Kasumi-1 (cell line): Measurements from ENCODE around the gene SRGAP2C.
"Not testable (repeated sequence)": the region's sequence is repeated elsewhere in the genome, so short reads cannot be mapped to it uniquely, and the experiment has no call there.

Source experiments
- DNase-seq, 2 experiments: peaks; one replicate each; lab custom pipeline; 2025; lab: John Stamatoyannopoulos, UW

Gene SRGAP2C

DNA sequence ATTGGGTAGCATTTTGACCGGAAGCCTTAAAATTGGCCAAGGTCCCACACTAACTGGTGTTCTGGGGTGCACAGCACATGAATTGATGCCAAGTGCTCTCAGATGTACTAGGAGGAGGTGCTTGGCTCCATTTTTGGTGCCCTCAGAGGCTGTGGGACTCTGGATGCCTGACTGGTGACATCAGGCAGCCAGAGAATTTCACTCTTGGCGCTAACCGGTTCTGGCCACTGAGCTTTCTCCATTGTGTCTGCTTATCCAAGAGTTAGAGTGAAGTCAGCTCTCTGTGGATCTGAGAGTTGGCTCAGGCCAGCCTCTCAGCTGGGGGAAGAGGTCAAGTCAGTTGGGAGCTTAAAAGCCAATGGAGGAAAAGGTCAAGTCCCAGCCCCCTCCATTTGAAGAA is 200.4 kb downstream of the SRGAP2C start:
- DNase-seq = not testable (repeated sequence)

DNA sequence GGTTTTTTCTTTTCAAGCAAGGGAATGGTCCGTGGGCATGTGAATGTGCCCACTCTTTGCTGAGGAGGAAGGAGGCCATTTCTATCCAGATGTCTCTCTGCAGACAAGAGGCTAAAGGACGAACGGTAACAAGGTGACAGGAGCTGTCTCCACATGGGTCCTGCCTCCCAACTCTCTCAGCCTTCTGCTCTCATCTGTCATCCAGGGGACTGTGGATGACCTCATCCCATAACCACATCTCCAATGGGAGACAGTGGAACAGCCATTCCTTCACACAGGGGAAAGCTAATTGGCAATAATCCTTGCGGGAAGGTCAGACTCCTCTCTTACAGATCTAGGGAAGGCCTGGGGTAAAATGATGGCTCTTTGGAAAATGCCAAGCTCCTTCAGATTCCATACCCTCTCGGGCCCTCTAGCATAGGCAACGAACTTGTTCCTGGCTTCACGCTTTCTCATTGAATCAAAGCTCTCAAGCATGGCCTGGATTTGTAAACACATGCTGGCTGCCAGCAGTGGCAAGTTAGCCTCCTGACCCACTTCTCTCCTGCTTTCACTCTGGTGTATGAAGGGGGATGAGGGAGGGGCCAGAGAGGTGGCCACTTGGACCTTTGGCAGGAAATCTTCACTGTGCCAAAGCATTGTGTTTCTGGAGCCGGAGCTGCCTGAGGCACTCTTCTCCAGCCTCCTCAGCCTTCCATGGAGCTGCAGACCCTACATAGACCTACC is 201.0 kb downstream of the SRGAP2C start:
- DNase-seq = not testable (repeated sequence)

DNA sequence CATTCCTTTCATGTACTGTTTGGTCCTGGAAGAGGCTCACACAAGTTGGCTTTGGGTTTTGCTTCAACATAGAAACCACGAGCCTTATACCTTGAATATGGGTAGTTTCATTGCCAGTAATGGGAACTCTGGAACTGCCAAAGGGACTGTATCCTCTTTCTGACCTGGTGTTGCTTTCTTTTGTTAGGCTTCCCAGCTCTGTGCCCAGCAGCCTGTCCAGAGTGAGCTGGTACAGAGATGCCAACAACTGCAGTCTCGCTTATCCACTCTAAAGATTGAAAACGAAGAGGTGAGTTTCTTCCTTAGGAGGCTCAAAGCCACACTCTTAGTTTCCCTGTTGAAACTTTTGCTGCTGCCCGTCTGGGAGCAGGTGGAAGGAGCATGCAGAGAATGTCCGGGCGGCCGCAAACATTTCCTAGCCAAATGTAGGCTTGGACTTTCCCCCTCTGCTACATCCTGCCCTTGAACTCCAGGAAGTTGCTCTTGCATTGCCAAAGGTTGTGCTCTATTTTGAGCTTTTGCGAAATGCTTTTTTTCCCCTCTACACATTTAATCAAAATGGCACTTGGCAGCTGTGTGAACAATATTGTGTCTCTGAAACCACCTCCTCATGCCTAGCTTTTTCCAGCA is 201.7 kb downstream of the SRGAP2C start:
- DNase-seq = not testable (repeated sequence)

DNA sequence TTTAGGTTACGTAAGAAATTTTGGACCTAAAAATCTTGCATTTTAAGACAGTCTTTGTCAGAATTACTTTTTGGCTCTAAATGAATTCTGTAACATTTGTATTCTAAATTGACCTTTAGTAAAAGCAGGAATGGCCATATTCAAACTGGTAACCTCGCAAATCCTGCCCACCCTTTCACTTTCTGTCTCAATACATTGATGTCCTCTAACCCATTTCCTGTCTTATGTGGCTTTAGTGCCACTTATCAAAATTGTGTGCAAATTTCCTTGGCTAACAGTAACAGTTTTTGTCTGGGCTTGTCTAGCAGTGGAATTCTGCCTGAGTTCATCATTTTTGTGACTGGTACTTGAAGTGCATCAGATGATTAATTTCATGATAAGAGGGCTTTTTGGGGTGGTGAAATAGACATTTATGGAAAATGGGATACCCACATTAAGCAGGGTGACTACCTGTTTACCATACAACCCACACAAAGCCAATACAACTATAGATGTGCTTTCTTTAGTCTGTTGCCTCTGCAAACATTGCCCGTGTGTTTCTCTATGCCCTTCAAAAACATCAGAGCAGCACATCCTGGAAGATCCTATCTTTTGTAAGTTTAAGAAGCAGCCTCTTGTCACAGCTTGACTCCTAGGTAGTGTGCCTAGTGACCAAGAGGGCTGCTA is 205.3 kb downstream of the SRGAP2C start:
- not testable (repeated sequence) for DNase-seq

DNA sequence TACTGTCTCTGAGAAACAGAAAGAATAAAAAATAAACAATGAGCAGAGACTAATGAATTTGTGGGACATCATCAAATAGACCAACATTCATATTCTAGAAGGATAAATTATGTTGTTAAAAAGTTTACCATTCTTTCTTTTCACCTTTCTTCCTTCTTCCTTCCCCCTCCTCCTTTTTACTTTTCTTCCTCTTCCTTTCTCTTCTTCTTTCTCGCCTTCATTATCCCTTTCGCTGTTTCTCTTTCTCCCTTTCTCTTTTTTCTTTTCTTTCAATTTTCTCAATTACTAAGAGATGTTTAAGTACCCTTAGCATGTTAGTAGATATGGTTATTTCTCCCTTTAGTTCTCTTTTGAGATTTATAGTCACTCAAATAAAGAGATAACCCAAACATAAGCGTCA is 207.4 kb downstream of the SRGAP2C start:
- DNase-seq = not testable (repeated sequence)

DNA sequence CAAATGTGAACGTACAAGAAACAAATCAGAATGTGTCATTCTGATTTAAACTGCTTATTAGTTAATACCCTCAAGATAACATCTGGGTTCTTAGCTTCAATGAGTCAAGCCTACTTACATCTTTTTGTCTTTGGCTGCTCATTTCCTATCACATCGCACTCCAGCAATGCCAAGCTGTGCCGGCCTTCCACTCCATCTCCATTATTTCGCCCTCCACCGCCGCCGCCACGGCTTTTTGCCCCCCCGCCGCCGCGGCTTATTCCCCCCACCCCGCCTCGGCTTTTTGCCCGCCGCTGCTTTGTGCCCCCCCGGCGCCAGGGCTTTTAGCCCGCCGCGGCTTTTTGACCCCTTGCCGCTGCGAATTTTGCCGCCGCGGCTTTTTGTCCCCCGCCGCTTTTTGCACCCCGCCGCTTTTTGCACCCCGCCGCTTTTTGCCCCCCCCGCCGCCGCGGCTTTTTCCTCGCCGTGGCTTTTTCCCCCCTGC is 211.0 kb downstream of the SRGAP2C start:
- not testable (repeated sequence) for DNase-seq

DNA sequence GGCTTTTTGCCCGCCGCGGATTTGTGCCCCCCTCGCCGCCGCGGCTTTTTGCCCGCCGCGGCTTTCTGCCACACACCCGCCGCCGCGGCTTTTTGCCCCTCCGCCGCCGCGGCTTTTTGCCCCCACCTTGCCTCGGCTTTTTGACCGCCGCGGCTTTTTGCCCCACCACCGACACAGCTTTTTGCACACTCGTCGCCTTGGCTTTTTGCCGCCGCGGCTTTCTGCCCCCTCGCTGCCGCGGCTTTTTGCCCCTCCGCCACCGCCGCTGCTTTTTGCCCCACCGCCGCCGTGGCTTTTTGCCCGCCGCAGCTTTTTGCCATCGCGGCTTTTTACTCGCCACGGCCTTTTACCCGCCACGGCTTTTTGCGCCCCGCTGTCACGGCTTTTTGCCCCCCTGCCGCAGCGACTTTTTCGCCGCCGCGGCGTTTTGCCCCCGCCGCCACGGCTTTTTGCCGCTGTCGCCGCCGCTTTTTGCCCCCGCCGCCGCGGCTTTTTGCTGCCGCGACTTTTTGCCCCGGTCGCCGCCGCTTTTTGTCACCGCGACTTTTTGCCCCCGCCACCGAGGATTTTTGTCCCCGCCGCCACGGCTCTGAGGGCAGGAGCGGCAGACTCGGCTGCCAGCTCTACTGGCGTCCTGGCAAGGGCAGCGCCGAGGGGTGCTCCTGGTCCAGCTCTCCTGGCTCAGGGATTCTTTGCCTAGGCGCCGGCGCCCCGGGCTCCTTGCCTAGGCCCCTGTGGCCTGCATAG is 211.7 kb downstream of the SRGAP2C start:
- not testable (repeated sequence) for DNase-seq

DNA sequence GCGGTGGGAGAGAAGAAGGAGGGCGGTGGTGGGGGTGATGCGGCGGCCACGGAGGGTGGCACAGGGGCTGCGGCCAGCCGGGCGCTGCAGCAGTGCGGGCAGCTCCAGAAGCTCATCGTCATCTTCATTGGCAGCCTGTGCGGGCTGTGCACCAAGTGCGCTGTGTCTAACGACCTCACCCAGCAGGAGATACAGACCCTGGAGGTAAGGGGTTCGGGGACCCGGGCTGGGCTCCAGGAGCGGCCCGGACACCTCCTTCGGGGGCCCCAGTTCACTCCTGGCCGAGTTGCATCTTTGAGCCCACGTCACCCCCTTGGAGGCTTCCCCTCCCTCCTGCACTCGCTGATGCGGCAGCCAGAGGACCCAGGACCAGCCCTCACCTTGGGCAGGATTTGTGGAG is 212.3 kb downstream of the SRGAP2C start:
- DNase-seq = not testable (repeated sequence)

DNA sequence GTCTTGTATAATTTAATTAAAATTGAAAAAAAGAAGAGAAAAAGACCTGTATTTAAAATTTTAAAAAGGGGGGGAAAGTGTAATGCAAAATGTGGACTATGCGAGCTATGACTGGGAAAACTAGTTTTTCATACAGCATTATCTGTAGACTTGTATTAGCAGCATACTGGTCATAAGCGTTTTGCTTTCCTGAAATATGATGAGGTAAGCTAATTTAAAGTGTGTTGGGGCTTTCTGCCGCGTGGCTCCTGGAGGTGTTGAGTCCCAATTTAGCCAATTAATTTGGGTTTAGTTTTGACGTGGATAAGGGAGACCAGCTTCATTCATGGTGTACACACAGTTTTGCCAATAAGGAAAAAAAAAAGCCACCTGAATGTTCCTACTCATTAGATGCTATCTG is 214.4 kb downstream of the SRGAP2C start:
- DNase-seq = not testable (repeated sequence)

DNA sequence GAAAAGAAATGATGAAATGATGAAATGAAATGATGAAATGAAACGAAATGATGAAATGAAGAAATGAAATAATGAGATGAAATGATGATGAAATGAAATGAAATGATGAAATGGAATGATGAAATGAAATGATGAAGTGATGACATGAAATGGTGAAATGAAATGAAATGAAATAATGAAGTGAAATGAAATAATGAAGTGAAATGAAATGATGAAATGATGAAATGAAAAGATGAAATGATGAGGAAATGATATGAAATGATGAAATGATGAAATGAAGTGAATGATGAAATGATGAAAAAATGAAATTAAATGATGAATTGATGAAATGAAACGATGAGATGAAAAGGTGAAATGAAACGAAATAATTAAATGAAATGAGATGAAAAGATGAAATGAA is 215.3 kb downstream of the SRGAP2C start:
- not testable (repeated sequence) for DNase-seq

DNA sequence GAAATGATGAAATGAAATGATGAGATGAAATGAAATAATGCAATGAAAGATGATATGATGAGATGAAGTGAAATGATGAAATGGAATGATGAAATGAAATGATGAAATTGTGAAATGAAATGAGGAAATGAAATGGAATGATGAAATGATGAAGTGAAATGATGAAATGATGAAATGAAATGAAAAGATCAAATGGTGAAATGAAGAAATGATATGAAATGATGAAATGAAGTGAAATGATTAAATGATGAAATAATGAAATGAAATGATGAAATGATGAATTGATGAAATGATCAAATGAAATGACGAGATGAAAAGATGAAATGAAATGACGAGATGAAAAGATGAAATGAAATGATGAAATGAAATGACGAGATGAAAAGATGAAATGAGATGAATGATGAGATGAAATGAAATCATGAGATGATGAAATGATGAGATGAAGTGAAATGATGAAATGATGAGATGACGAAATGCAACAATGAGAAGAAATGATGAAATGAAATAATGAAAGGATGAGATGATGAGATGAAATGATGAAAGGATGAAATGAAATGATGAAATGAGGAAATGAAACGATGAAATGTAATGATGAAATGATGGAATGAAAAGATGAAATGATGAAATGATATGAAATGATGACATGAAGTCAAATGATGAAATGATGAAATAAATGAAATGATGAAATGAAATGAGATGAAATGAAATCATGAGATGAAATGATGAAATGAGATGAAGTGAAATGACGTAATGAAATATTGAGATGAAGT is 216.0 kb downstream of the SRGAP2C start:
- DNase-seq = not testable (repeated sequence)

DNA sequence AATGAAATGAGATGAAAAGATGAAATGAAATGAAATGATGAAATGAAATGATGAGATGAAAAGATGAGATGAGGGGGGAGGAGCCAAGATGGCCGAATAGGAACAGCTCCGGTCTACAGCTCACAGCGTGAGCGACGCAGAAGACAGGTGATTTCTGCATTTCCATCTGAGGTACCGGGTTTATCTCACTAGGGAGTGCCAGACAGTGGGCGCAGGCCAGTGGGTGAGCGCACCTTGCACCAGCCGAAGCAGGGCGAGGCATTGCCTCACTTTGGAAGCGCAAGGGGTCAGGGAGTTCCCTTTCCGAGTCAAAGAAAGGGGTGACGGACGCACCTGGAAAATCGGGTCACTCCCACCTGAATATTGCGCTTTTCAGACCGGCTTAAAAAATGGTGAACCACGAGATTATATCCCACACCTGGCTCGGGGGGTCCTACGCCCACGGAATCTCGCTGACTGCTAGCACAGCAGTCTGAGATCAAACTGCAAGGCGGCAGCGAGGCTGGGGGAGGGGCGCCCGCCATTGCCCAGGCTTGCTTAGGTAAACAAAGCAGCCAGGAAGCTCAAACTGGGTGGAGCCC is 216.7 kb downstream of the SRGAP2C start:
- not testable (repeated sequence) for DNase-seq

DNA sequence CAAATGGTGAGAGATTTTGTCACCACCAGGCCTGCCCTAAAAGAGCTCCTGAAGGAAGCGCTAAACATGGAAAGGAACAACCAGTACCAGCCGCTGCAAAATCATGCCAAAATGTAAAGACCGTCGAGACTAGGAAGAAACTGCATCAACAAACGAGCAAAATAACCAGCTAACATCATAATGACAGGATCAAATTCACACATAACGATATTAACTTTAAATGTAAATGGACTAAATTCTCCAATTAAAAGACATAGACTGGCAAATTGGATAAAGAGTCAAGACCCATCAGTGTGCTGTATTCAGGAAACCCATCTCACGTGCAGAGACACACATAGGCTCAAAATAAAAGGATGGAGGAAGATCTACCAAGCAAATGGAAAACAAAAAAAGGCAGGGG is 218.5 kb downstream of the SRGAP2C start:
- DNase-seq = not testable (repeated sequence)

DNA sequence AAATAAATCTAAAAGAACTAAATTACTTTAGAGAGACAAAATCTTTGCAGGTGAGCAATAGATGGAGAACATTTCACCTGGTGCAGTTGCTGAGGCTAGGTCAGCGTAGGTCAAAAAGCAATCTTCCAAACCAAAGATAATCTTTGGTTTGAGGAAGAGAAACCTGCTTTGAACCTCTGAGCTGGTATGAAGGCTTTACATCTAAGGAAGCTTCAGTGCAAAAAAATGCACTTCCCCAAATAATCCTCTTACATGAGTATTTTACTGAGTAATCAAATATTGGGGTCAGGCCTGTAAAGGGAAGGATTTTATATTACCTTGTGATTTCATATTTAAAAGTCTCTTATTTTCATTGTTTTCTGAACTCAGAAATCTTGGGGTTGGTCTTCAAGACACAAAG is 223.6 kb downstream of the SRGAP2C start:
- no peak for DNase-seq

DNA sequence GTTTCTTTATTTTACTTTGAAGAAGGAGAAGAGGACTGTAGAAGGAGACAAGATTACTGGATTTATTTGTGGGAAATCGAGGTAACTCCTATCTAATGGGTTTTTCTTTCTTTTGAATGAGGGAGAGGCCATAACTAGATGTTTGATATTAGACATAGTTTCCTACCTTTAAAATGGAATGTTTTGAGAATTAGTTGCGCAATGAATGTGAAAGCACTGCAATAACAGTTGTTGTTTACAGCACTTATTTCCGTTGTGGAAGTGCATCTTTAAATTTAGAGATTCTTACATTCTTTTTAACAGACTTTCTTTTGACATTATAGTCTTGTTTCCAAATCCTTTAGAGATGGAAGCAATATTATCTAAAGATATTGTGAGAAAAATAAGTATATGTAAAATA is 229.0 kb downstream of the SRGAP2C start:
- DNase-seq = no peak

DNA sequence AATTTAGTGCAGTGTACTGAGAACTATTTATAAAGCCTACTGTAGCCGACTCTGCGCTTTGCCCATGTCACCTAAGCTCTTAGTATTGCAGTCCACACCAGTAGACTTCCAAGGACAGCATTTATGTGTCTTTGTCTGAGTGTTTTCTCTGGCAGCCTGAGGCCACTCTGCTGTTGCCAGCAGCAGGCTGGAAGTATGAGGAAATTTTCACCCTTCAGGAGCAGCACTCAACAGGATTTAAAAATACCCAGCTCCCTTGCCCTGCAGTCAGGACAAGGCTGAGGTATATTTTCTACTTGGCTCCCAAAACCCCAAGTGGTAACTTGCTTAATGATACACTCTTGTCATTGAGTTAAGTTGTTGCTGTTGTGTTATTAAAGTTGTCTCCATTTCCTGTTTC is 230.1 kb downstream of the SRGAP2C start:
- DNase-seq = no peak

DNA sequence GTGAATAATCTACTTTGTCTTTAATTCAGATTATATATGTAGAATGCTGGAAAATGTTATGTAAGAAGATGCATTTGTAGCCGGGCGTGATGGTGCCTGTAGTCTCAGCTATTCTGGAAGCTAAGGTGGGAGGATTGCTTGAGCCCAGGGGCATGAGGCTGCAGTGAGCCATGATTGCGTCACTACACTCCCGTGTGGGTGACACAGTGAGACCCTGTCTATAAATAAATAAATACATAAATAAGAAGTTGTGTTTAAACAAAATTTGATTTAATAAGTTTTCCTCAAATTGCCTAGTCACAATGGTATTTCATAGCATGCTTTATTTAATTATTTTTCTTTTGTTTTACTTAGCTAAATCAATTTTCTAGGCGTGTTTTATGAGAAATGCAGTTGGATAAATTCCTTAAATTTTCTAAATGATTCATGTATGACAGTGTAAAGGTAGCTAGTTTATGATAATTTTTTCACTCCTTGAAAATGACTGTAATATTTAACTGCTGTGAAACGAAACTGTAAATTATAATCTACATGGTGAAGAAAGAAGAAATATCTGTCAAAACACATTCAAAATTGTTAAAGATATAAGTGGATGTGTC is 232.6 kb downstream of the SRGAP2C start:
- no peak for DNase-seq

DNA sequence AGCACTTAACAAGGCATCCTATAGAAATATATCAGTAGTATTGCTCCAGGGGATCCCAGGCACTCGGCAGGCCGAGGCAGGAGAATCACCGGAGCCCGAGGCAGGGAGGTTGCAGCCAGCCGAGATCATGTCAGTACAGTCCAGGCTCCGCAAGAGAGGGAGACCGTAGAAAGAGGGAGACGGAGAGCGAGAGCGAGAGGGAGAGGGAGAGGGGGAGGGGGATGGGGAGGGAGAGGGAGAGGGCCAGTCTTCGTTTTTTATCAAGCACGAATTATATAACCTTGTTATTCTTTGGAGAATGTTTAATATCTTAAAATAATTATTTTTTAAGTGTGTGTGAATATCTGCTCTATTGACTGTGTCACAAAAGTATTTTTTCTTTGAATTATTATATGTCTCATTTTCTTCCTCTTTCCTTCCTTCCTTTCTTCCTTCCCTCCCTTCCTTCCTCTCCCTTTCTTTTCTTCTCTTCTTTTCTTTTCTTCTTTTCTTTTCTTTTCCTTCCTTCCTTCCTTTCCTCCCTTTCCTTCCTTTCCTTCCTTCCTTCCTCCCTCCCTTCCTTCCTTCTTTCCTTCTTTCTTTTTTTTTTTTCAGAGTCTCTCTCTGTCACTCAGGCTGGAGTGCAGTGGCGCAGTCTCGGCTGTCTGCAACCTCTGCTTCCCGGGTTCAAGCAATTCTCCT is 233.7 kb downstream of the SRGAP2C start:
- DNase-seq = no peak

DNA sequence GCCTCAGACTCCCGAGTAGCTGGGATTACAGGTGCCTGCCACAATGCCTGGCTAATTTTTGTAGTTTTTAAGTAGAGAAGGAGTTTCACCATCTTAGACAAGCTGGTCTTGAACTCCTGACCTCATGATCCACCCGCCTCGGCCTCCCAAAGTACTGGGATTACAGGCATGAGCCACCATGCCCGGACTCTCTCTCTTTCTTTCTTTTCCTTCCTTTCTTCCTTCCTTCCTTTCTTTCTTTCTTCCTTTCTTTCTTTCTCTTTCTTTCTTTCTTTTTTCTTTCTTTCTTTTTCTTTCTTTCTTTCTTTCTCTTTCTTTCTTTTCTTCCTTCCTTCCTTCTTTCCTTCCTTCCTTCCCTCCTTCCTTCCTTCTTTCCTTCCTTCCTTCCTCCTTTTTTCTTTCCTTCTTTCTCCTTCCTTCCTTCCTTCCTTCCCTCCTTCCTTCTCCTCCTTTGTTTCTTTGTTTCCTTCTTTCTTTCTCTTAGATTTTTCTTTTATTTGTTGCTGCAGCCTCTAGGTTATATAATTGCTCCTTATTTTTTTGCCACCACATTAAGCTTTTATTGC is 234.4 kb downstream of the SRGAP2C start:
- not testable (repeated sequence) for DNase-seq

DNA sequence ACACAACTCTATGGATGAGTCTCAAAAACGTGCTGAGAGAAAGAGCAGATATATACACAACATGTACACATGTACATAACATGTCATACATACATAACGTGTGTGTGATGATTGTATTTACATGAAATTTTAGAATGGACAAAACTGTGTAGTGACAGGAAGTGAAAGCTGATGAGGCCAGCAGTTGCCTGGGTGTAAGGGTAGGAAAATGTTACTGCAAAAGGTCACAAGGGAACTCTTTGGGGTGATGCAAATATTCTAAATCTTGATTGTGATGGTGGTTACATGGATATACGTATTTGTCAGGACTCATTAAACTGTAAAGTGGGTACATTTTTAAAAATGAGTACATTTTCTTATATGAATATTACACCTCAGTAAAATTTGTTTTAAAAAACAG is 236.7 kb downstream of the SRGAP2C start:
- DNase-seq = not testable (repeated sequence)
